Vagina (tissue), 2 donors: Measurements from ENCODE around the gene CHRNA5. TPM values are rescaled to one million over a fixed set of nuclear protein-coding genes. Genes with fewer than 3 reads are reported as not detected.
"Not testable (repeated sequence)": the region's sequence is repeated elsewhere in the genome, so short reads cannot be mapped to it uniquely, and the experiment has no call there.

Experiments used
- DNase-seq, 2 donors: peaks; one replicate each; pipeline ENCODE4 v3.0.0-alpha.2; 2017; ENCODE audit errors: extremely low spot score in 2 of 2
- H3K27ac ChIP-seq: fragments of 200-600 bp; sonication (generic); one replicate; pipeline ENCODE4 v1.5.1; 2019
- H3K27me3 ChIP-seq: fragments of 200-600 bp; sonication (generic); one replicate; pipeline ENCODE4 v1.5.1; 2019
- H3K36me3 ChIP-seq, 2 donors: fragments of 200-600 bp; sonication (generic); one replicate each; pipeline ENCODE4 v1.5.1; 2017 to 2019
- H3K4me1 ChIP-seq: fragments of 200-600 bp; sonication (generic); one replicate; pipeline ENCODE4 v1.5.1; 2019
- H3K4me3 ChIP-seq, 2 donors: fragments of 200-600 bp; sonication (generic); 1 replicate in 1 of 2; 2 replicates in 1 of 2; pipeline ENCODE4 v1.5.1; 2016 to 2019
- H3K9me3 ChIP-seq: fragments of 200-600 bp; sonication (generic); one replicate; pipeline ENCODE4 v1.5.1; 2019
- POLR2A ChIP-seq, 2 donors: fragments of 450-650 bp; IDR thresholded peaks; one replicate each; pipeline ENCODE4 v1.6.1; 2017; ENCODE audit warnings: antibody characterized with exemption in 2 of 2, mild to moderate bottlenecking in 2 of 2, moderate library complexity in 2 of 2
- POLR2AphosphoS5 ChIP-seq, 2 donors: sonication (generic); formaldehyde crosslinking; IDR thresholded peaks; one replicate each; pipeline ENCODE4 v1.9.0; 2017; ENCODE audit warnings: antibody characterized with exemption in 2 of 2, mild to moderate bottlenecking in 2 of 2, low read depth in 1 of 2; ENCODE audit not compliant: insufficient read depth in 1 of 2
- intact Hi-C: fragments of 100-400 bp; cut with DNase I; formaldehyde crosslinking; loops from one replicate; pipeline ENCODE4 v1.15.1; 2023
- total RNA-seq: library from RNA; depleted of rRNA; stranded (reverse); fragments of >200 nt; gene quantifications from one replicate; pipeline ENCODE4 v1.2.3, GENCODE V29; 2016
- TF ChIP-seq, protein P1 (sequence below), 3 experiments: fragments of 450-650 bp in 2 of 3; fragments of 200-600 bp in 1 of 3; sonication (generic) in 1 of 3; IDR thresholded peaks; one replicate each; pipeline ENCODE4 v1.5.1; 2017 to 2019; ENCODE audit warnings: antibody characterized with exemption in 3 of 3, mild to moderate bottlenecking in 2 of 3, moderate library complexity in 2 of 3

The CHRNA5 gene
- 8.8 TPM for total RNA-seq

DNA sequence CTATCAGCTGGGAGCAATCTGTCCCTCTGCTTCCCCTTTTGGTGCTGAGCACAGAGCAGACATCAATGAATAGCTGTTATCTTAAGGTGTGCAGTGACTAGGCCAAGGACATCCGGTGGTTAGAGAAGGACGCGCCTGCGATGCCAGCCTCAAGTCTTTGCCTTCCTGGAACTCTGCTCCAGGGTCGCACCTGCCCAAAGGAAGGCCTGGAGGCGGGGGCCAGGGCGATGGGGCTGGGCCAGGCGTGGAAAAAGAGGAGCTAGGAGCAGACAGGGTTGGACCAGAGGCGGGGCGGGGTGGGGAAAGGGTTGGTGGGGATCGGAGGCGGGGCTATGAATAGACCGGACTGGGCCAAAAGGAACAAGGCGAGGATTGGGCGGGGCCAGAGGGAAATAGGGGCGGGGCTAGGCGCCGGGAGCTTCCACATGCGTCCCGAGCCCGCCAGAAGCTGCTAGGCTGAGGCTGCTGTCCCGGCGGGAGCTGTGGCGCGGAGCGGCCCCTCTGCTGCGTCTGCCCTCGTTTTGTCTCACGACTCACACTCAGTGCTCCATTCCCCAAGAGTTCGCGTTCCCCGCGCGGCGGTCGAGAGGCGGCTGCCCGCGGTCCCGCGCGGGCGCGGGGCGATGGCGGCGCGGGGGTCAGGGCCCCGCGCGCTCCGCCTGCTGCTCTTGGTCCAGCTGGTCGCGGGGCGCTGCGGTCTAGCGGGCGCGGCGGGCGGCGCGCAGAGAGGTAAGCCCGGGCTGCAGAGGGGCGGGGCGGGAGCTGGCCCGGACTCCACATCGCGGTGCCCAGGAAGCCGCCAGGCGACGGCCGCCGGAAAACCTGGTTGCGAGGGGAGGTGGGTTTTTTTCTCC lies at the start of gene CHRNA5:
Gene CHRNA5 (plus strand): TSS at position 424 of the 854 bp plus-strand sequence. CDS start 200 bp downstream, at position 624.
- H3K9me3 ChIP-seq, result no peaks in the 10 kb centered on the region
- H3K4me1 ChIP-seq, result peaks cover 12% of the 10 kb centered on the region
- no peaks in the 10 kb centered on the region for H3K27me3 ChIP-seq
- H3K36me3 ChIP-seq, result no peaks in the 10 kb centered on the region
- intact Hi-C loops, result no loop called here
- no peak for DNase-seq
- peak within 1 kb of the TSS; percentile 40 for H3K27ac ChIP-seq
- peak within 1 kb of the TSS; percentile 54 to 75 for H3K4me3 ChIP-seq
- no peak for TF ChIP-seq POLR2A (IDR thresholded peaks at IDR 0.05)
- TF ChIP-seq, protein P1, sequence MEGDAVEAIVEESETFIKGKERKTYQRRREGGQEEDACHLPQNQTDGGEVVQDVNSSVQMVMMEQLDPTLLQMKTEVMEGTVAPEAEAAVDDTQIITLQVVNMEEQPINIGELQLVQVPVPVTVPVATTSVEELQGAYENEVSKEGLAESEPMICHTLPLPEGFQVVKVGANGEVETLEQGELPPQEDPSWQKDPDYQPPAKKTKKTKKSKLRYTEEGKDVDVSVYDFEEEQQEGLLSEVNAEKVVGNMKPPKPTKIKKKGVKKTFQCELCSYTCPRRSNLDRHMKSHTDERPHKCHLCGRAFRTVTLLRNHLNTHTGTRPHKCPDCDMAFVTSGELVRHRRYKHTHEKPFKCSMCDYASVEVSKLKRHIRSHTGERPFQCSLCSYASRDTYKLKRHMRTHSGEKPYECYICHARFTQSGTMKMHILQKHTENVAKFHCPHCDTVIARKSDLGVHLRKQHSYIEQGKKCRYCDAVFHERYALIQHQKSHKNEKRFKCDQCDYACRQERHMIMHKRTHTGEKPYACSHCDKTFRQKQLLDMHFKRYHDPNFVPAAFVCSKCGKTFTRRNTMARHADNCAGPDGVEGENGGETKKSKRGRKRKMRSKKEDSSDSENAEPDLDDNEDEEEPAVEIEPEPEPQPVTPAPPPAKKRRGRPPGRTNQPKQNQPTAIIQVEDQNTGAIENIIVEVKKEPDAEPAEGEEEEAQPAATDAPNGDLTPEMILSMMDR (IDR thresholded peaks at IDR 0.05), result no peak
- peak in 1 of 2 donors; percentile 49 for TF ChIP-seq POLR2AphosphoS5 (IDR thresholded peaks at IDR 0.05; ENCODE audit: insufficient read depth in 1 of 2, low read depth in 1 of 2)

DNA sequence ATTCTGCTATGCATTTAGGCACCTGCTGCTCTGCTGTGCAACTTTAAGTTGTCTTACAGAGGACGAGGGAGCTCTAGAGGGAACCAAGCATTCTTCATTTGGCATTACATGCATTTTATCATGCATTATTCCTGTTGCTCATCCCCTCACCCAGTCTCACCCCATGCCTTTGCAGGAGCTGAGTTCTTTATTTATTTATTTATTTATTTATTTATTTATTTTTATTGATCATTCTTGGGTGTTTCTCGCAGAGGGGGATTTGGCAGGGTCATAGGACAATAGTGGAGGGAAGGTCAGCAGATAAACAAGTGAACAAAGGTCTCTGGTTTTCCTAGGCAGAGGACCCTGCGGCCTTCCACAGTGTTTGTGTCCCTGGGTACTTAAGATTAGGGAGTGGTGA lies 45.3 kb upstream of the CHRNA5 start:
- DNase-seq, H3K4me1 ChIP-seq, H3K27me3 ChIP-seq, intact Hi-C loops, H3K4me3 ChIP-seq, H3K27ac ChIP-seq, H3K9me3 ChIP-seq, H3K36me3 ChIP-seq: not testable (repeated sequence)

DNA sequence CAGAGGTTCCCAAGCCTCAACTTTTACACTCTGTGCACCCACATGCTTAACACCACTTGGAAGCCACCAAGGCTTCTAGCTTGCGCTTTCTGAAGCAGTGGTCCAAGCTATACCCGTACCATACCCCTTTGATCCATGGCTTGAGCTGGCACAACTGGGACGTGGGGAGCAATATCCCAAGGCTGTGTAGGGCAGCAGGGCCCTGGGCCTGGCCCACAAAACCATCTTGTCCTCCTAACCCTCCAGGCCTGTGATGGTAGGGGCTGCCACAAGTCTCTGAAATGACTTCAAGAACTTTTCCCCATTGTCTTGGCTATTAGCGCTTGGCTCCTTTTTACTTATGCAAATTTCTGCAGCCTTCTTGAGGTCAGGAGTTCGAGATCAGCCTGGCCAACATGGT lies 41.1 kb upstream of the CHRNA5 start:
- TF ChIP-seq, protein P1 (IDR thresholded peaks at IDR 0.05), result no peak
- TF ChIP-seq POLR2A (IDR thresholded peaks at IDR 0.05), result no peak
- no peak for TF ChIP-seq POLR2AphosphoS5 (IDR thresholded peaks at IDR 0.05; ENCODE audit: insufficient read depth in 1 of 2, low read depth in 1 of 2)
- intact Hi-C loops, result no loop called here
- H3K4me1 ChIP-seq, result no peaks in the 10 kb centered on the region
- DNase-seq, result no peak
- H3K27me3 ChIP-seq, result no peaks in the 10 kb centered on the region
- no peaks in the 10 kb centered on the region for H3K9me3 ChIP-seq
- H3K4me3 ChIP-seq, result no peak overlapping the region
- no peaks in the 10 kb centered on the region for H3K36me3 ChIP-seq
- no peak overlapping the region for H3K27ac ChIP-seq

DNA sequence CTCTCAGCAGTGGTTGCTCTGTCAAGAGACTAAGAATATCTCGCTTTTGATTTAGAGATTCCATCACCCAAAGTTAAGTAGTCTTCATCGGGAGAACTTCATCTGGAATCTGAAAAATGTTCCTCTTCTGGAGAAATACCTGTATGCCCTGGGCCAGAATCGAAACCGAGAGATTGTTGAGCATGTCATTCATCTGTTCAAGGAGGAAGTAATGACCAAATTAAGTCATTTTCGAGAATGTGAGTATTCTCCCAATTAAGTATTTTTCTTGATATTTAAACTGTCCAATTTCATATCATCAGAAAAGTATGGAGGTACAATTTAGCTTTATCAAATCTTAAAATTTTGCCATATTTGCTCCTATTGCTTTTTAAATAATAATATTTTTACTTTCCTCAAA lies 38.0 kb upstream of the CHRNA5 start:
- no peaks in the 10 kb centered on the region for H3K4me1 ChIP-seq
- TF ChIP-seq, protein P1 (IDR thresholded peaks at IDR 0.05), result no peak
- TF ChIP-seq POLR2AphosphoS5 (IDR thresholded peaks at IDR 0.05; ENCODE audit: insufficient read depth in 1 of 2, low read depth in 1 of 2), result no peak
- TF ChIP-seq POLR2A (IDR thresholded peaks at IDR 0.05), result no peak
- no peaks in the 10 kb centered on the region for H3K9me3 ChIP-seq
- no peak overlapping the region for H3K4me3 ChIP-seq
- no peak for DNase-seq
- H3K27me3 ChIP-seq, result no peaks in the 10 kb centered on the region
- intact Hi-C loops, result no loop called here
- no peaks in the 10 kb centered on the region for H3K36me3 ChIP-seq
- H3K27ac ChIP-seq, result no peak overlapping the region

DNA sequence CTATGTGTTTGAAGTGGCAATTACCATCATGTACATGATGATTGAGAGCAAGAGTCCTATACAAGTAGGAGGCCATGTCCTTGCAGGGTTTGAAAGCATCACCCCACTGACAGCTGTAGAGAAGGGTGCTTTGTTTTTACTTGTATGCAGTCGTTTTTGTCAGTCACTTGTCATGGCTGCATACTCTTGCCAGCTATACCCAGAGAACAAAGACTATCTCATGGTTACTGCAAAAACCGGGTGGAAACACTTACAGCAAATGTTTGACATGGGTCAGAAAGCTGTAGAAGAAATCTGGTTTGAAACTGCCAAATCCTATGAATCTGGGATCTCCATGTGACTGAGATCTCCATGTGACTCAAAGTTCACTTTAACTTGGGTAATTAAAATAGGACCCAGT lies 32.0 kb upstream of the CHRNA5 start:
- Histone ChIP-seq H3K27ac (no peak overlapping the region), H3K36me3 (no peaks in the 10 kb centered on the region), H3K4me3 (no peak overlapping the region), H3K9me3 (no peaks in the 10 kb centered on the region), H3K4me1 (no peaks in the 10 kb centered on the region), H3K27me3 (no peaks in the 10 kb centered on the region)
- TF ChIP-seq POLR2AphosphoS5 (IDR thresholded peaks at IDR 0.05; ENCODE audit: insufficient read depth in 1 of 2, low read depth in 1 of 2) (no peak), POLR2A (IDR thresholded peaks at IDR 0.05) (no peak)
- TF ChIP-seq, protein P1 (IDR thresholded peaks at IDR 0.05), result no peak
- no peak for DNase-seq
- intact Hi-C loops, result no loop called here
